Bronchial epithelial cell (primary cell): ENCODE measurements around the gene HTR2A. TPM values are rescaled to one million over a fixed set of nuclear protein-coding genes. Genes with fewer than 3 reads are reported as not detected.

ENCODE experiments used
- DNase-seq: peaks from one replicate; pipeline ENCODE4 v3.0.0-alpha.2; 2010; ENCODE audit warnings: low read depth
- FAIRE-seq: peaks from 2 replicates; lab custom pipeline; 2011; peaks lifted over from hg19 to GRCh38; lab: Jason Lieb, UNC
- H3K27me3 ChIP-seq: 2 replicates; pipeline ENCODE4 v1.5.1; 2011; ENCODE audit warnings: low read length; ENCODE audit not compliant: control insufficient read depth, insufficient read depth
- H3K36me3 ChIP-seq: 2 replicates; pipeline ENCODE4 v1.5.1; 2011; ENCODE audit warnings: low read length; ENCODE audit not compliant: control insufficient read depth, insufficient read depth
- H3K4me3 ChIP-seq: 2 replicates; pipeline ENCODE4 v1.5.1; 2011; ENCODE audit warnings: mild to moderate bottlenecking, low read depth, low read length, control low read depth
- CTCF ChIP-seq: IDR thresholded peaks from 2 replicates; pipeline ENCODE4 v1.5.1; 2011; ENCODE audit warnings: mild to moderate bottlenecking, moderate library complexity, low read length, control low read depth, inconsistent platforms; ENCODE audit not compliant: insufficient read depth, severe bottlenecking
- total RNA-seq: library from RNA; depleted of rRNA; stranded (reverse); fragments of >200 nt; gene quantifications from 2 replicates; pipeline ENCODE4 v1.2.1, GENCODE V29; 2014

HTR2A gene
- total RNA-seq, result not detected in 2 replicates

DNA sequence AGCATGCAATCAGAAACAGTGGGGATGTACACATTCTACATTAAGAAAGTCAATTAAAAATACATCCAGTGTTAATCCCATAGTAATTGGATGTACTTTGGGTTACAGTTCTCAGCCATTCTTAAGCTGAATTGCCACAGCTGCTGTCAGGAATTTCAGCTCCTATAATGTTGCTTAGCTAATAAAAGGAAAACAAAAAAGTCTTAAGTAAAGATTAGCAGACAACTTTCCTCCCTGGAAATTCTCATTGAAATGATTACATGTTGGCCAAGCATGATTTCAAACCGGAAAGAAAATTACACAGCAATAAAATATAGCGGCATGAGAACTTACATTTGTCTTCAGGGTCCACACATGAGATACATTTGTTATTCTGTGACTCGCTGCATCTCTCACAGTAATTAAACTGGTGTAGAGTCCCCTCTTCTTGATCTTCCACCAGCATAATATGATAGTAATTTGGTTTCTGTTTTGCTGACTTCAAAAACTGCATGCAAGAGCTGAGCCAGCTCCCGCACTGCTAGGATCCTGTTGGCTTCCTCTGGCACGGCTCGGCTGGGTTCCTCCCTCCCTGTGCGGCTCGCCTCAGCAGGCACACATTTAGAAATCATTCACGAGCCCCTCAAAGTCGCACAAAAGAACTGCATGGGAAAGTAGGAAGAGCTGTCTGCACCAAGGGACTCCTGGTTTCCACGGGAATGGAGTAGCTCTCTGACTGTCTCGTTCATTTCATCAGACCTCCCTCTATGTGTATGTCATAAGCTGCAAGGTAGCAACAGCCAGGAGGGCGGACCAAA is at the start of gene HTR2A:
Gene HTR2A, minus strand, starts transcription at position 713 of the 797 bp plus-strand sequence. CDS start 1,147 bp downstream, outside the sequence.
- Histone ChIP-seq H3K27me3 (peaks cover 5% of the 10 kb centered on the region), H3K4me3 (no peak within 1 kb of the TSS), H3K36me3 (no peaks in the 10 kb centered on the region)
- FAIRE-seq (no peak), DNase-seq (no peak)
- TF ChIP-seq CTCF, result no peak

DNA sequence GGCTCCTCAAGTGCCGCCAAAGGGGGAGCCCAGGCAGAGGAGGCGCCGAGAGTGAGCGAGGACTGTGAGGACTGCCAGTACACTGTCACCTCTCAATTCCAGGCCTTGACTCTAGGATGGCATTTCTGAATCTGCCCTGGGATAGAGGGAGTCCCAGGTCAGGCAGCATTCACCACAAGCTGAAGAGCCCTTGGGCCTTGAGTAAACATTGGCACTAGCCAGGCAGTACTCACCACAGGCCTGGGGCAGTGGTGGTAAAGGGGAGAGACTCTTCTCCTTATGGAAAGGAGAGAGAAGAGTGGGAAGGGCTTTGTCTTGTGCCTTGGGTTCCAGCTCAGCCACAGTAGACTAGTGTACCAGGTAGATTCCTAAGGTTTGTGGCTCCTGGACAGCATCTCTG is 39.7 kb upstream of the HTR2A start:
- Histone ChIP-seq H3K36me3 (no peaks in the 10 kb centered on the region), H3K4me3 (no peak overlapping the region), H3K27me3 (peaks cover 2% of the 10 kb centered on the region)
- TF ChIP-seq CTCF, result no peak
- no peak for FAIRE-seq
- DNase-seq, result no peak

- TF ChIP-seq CTCF, result no peak
- no peak overlapping the region for H3K4me3 ChIP-seq
- peak; percentile 51 for DNase-seq
- peaks cover 2% of the 10 kb centered on the region for H3K27me3 ChIP-seq
- FAIRE-seq, result no peak
- no peaks in the 10 kb centered on the region for H3K36me3 ChIP-seq
Observed at GRCh38 chr13:46934749-46935148, 37.9 kb upstream of the HTR2A start.

GRCh38 chr13:46926916-46927590 is 30.2 kb upstream of the HTR2A start:
- TF ChIP-seq CTCF, result no peak
- Histone ChIP-seq H3K36me3 (no peaks in the 10 kb centered on the region), H3K27me3 (no peaks in the 10 kb centered on the region), H3K4me3 (no peak overlapping the region)
- no peak for DNase-seq
- FAIRE-seq, result no peak

- Histone ChIP-seq H3K4me3 (no peak overlapping the region), H3K36me3 (no peaks in the 10 kb centered on the region), H3K27me3 (no peaks in the 10 kb centered on the region)
- FAIRE-seq (no peak), DNase-seq (no peak)
- no peak for TF ChIP-seq CTCF
Observed at GRCh38 chr13:46925486-46925885, 28.6 kb upstream of the HTR2A start.
